ENCODE data around the gene MYDGF.

The MYDGF gene

DNA sequence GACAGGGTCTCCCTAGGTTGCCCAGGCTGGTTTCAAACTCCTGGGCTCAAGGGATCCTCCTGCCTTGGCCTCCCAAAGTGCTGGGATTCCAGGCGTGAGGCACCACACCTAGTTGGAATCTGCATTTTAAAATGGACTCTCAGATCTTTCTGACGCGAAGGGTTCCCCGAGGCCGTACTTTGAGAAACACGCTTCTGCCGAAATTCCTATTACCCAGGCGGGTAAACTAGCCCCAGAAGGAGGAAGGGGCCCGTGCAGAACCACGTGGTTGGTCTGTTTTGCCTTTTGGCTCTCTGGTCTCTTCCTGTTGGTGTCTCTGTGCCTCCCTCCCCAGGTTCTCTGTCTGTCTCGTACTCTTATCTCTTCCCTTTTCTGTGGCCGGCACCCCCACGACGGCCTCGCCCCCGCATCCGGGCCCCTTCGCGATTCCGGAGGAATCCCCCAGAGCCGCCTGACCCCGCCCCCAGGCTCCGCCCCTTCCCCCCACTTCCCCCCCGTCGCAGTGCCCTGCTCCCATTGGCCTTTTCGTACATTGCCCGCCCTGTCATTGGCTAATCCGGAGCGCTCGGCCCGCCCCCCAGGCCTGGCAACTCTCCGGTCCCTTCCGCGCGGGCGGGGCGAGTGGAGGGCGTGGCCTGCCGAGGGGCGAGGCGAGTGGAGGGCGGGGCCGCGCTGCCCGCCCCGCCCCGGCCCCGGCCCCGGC, 31.2 kb downstream of the MYDGF start, which contains the start of gene TNFAIP8L1:
Gene TNFAIP8L1, plus strand, starts transcription at position 689 of the 703 bp plus-strand sequence. CDS start 12,354 bp downstream, outside the sequence.
- TF ChIP-seq, protein P1, sequence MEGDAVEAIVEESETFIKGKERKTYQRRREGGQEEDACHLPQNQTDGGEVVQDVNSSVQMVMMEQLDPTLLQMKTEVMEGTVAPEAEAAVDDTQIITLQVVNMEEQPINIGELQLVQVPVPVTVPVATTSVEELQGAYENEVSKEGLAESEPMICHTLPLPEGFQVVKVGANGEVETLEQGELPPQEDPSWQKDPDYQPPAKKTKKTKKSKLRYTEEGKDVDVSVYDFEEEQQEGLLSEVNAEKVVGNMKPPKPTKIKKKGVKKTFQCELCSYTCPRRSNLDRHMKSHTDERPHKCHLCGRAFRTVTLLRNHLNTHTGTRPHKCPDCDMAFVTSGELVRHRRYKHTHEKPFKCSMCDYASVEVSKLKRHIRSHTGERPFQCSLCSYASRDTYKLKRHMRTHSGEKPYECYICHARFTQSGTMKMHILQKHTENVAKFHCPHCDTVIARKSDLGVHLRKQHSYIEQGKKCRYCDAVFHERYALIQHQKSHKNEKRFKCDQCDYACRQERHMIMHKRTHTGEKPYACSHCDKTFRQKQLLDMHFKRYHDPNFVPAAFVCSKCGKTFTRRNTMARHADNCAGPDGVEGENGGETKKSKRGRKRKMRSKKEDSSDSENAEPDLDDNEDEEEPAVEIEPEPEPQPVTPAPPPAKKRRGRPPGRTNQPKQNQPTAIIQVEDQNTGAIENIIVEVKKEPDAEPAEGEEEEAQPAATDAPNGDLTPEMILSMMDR (IDR thresholded peaks at IDR 0.05; ENCODE audit: insufficient read depth, low read length, poor library complexity, severe bottlenecking): no peak
- DNase-seq (ENCODE audit: extremely low read depth, insufficient read length): peak; percentile 96

GRCh38 chr19:4638317-4638716, 31.8 kb downstream of the MYDGF start:
- H3K36me3 ChIP-seq (ENCODE audit: control insufficient read depth, insufficient read depth, low read length): no peaks in the 10 kb centered on the region
- TF ChIP-seq, protein P1 (IDR thresholded peaks at IDR 0.05; ENCODE audit: insufficient read depth, low read length, poor library complexity, severe bottlenecking): no peak
- no peaks in the 10 kb centered on the region for H3K27me3 ChIP-seq (replicated peaks; ENCODE audit: control insufficient read depth, insufficient read depth, low read length)
- H3K4me3 ChIP-seq (replicated peaks; ENCODE audit: low read depth, low read length): no peak overlapping the region
- no peak for DNase-seq (ENCODE audit: extremely low read depth, insufficient read length)

More for the DNA sequence above, 31.2 kb downstream of the MYDGF start, which contains the start of gene TNFAIP8L1:
- H3K36me3 ChIP-seq (ENCODE audit: control insufficient read depth, insufficient read depth, low read length): no peaks in the 10 kb centered on the region
- H3K4me3 ChIP-seq (replicated peaks; ENCODE audit: low read depth, low read length): peak within 1 kb of the TSS; percentile 96
- H3K27me3 ChIP-seq (replicated peaks; ENCODE audit: control insufficient read depth, insufficient read depth, low read length): no peaks in the 10 kb centered on the region

DNA sequence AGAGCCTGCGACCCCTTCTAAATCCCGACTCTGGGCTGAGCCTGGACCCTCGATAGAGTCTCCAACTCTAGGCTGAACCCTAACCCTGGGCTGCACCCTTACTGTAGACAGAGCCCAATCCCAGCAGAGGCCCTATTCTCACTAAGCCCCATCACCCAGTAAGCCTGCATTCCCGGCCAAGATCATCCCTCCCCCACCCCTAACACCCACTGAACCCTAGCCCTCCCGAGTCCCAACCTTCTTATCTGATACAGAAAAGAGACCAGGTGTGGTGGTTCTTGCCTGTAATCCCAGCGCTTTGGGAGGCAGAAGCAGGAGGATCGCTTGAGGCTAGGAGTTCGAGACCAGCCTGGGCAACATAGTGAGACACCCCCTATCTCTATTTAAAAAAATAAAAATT, 33.4 kb downstream of the MYDGF start:
- DNase-seq (ENCODE audit: extremely low read depth, insufficient read length): no peak
- H3K36me3 ChIP-seq (ENCODE audit: control insufficient read depth, insufficient read depth, low read length): no peaks in the 10 kb centered on the region
- TF ChIP-seq, protein P1 (IDR thresholded peaks at IDR 0.05; ENCODE audit: insufficient read depth, low read length, poor library complexity, severe bottlenecking): no peak
- no peaks in the 10 kb centered on the region for H3K27me3 ChIP-seq (replicated peaks; ENCODE audit: control insufficient read depth, insufficient read depth, low read length)
- H3K4me3 ChIP-seq (replicated peaks; ENCODE audit: low read depth, low read length): no peak overlapping the region

DNA sequence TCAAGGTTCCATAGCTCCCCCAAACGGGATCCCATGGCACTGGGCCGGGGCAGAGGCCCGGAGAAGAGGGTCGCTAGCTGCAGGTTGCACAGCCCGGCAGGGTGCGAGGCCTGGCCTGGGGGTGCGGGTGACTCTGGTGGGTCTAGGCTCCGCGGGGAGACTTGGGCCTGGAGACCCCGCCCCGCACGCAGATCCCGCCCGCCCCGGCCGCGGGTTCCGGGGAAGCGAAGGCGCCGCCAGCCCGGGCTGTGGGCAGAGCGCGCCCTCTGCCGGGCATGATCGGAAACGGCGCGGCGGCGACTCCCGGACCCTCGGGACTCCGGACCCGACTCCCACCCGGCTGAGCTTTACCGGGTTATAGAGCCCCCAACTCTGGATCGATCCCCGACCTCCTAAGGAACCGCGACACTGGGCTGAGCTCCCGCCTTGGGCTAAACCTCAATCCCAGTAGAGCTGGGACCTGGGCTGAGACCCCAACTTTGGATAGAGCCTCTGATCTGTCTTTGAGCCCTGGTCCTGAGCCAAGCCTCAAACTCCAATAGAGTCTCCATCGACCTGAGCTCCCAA, 33.9 kb downstream of the MYDGF start:
- no peaks in the 10 kb centered on the region for H3K36me3 ChIP-seq (ENCODE audit: control insufficient read depth, insufficient read depth, low read length)

GRCh38 chr19:4635754-4636116, 34.4 kb downstream of the MYDGF start:
- TF ChIP-seq, protein P1 (IDR thresholded peaks at IDR 0.05; ENCODE audit: insufficient read depth, low read length, poor library complexity, severe bottlenecking): no peak
- Histone ChIP-seq H3K27me3 (replicated peaks; ENCODE audit: control insufficient read depth, insufficient read depth, low read length) (no peaks in the 10 kb centered on the region), H3K36me3 (ENCODE audit: control insufficient read depth, insufficient read depth, low read length) (no peaks in the 10 kb centered on the region), H3K4me3 (replicated peaks; ENCODE audit: low read depth, low read length) (peak overlapping the region; percentile 54)
- no peak for DNase-seq (ENCODE audit: extremely low read depth, insufficient read length)

More for the DNA sequence above, 33.9 kb downstream of the MYDGF start:
- Histone ChIP-seq H3K4me3 (replicated peaks; ENCODE audit: low read depth, low read length) (peak overlapping the region; percentile 54), H3K27me3 (replicated peaks; ENCODE audit: control insufficient read depth, insufficient read depth, low read length) (no peaks in the 10 kb centered on the region)
- peak; percentile 76 for DNase-seq (ENCODE audit: extremely low read depth, insufficient read length)
- TF ChIP-seq, protein P1 (IDR thresholded peaks at IDR 0.05; ENCODE audit: insufficient read depth, low read length, poor library complexity, severe bottlenecking): peak; percentile 75

All from GM06990 (cell line).